Activated effector memory CD4-positive, alpha-beta T cell treated with Interleukin-2 at 50 U/mL for 16 hours (primary cell): ENCODE results near the gene RBM23.
"Not testable (repeated sequence)": the region's sequence is repeated elsewhere in the genome, so short reads cannot be mapped to it uniquely, and the experiment has no call there.

Source experiments
- DNase-seq: peaks from one replicate; pipeline ENCODE4 v3.0.0-alpha.2; 2020

Gene RBM23

DNA sequence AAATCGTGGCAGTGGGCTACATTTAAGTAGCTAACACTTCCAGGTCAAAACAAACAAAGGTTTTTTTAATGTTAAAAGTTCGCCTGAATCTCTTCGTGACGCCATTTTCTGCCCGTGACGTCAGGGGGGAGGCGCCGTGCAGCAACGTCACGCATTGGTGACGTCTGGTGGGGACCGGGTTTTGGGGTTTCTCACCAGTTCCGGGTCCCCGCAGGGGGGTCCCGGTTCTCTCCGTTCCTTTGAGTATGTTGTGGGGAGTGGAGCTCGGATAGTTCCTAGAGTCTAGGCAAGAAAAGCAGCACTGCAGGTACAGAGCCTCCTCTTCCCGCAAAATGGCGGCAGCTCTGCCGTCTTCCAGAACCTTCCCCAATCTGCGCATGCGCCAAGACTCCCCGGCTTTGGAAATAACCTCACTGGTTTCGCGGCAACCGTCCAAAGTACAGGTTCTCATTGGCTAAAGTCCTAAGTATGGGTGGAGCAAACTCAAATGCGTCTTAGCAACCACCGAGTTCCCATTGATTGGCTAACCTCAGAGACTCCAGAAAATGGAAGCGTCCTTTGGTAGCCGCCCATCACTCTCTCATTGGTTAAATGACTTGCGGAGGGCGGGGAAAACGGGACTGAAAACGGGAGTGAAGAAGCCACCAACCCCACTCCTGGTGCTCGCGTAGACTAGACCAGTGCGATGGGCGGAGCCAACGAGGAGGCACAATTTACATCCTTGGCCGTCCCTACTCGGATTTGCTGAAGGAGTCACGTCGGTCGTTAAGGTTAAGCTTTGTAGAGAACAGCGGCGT lies at the start of gene RBM23:
Gene RBM23, minus strand, starts transcription at position 346 of the 797 bp plus-strand sequence.
- peak; percentile 98 for DNase-seq

DNA sequence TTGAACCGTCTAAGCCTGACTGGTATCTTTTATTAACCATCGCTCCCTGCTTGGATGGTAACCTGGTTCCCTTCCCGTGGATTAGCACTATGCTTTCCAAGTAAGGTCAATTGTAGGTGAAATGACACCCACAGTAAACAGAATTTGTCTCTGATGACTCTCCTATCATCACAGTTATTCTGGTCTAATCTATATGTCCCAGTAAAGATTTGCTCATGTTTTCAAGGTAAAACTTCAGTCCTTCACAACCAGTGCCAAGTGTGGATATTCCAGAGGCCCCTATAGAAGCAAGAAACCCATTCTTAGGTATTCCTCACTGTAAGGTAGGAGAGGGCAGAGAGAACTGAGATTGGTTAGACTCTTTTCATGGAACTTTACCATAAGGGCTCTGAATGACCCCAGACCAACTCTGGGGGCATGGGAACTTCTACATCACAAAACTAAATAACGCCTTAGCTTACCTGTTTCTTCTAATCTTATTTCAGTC lies 47.9 kb upstream of the RBM23 start:
- DNase-seq: no peak

DNA sequence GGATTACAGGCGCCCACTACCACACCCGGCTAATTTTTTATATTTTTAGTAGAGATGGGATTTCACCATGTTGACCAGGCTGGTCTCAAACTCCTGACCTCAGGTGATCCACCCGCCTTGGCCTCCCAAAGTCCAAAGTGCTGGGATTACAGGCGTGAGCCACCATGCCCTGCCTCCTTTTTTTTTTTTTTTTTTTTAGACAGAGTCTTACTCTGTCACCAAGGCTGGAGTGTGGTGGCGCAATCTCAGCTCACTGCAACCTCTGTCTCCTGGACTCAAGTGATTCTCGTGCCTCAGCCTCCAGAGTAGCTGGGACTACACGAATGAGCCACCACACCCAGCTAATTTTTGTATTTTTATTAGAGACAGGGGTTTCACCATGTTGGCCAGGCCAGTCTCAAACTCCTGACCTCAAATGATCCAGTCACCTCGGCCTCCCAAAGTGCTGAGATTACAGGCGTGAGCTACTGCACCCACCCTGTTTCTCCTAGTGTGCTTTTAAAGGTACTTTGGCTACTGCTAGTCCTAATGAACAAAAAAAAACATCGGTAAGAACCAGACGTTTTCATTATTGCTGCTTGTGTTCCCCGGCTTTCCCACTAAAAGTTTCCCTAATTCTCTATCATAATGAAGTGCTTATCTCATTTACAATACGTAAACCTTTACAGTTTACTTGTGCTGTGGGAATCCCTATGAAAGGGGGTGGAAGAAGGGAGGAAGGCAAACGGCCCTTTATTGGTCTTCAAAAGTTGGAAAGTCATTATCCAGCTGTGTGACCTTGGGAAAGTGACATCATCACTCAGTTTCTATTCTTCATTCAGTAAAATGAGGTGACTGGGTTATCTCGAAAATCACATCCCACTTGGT lies 47.2 kb upstream of the RBM23 start:
- DNase-seq: not testable (repeated sequence)

DNA sequence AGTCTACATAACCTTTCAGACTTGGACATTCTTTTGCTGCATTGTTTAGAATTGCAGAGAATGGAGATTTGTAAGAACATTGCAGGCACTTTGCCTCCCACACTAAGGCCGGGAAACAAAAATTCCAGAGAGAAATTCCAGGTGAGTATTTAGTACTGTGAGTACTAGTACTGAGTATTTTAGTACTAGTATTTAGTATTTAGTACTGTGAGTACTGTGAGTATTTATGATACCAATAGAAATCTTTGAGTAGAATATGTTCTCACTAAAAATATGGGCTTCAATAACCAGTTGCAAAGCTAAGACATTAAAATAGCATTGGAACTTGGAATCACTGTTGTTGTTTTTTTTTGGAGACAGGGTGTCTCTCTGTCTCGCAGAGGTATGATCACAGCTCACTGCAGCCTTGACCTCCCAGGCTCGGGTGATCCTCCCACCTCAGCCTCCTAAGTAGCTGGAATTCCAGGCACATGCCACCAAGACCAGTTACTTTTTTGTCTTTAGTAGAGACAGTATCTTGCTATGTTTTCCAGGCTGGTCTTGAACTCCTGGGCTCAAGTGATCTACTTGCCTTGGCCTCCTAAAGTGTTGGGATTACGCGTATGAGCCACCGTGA lies 43.2 kb upstream of the RBM23 start:
- DNase-seq: no peak

DNA sequence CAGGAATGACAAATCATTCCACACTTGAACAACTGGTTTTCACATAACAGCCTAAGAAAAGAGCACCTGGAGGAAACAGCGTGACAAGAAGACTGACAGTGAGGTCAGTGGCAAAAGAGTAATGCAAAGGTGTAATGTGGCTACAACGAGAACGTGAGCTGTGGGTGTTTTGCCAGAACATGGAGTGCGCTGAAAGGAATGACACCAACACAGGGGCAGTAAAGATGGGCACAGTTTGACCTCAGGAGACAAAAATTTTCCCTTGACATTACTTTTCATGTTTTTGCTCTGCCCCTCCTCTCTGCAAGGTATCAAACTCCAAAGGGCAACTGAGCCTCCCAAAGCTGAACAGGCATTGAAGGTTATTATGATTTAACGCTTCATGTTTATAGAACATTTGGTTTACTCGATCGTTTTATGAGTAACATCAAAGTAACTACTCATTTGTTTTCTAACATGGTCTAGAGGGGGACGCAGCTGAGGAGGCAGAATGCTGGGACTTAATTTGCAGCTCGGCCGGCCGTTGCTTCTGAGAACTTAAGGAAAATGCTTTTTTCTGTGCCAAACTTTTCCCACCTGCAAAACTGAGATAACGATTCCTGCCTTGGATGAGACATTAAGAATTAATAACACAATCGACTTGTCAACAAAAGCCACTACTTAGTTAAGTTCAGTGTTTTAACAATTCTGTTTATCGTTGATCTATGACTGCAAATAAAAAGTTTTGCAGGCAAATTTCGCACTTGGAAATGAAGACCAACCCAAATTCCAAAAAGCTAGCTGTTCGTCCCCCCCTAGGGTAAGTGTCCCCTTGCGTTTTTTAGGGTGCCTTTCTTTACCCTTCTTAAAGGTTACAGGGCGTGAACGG lies 37.0 kb upstream of the RBM23 start:
- DNase-seq: no peak

DNA sequence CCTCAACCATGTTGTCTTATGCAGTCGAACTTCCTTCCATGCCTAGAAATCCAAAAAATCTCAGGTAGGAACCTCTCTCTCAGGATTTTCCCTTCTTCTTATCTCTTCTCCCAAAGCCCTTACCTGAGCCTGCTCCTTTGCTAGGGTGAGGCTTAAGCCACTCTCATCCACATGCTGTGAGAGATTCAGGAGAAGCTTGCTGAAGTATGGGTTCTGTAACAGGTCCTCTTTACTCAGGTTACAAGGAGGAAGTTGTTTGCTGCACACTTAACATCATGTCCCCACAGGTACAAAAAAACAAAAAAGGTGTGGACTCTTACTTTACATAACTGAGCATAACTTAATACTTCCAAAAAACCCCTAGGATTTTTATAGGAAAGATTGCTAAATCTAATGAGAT lies 33.5 kb upstream of the RBM23 start:
- no peak for DNase-seq

DNA sequence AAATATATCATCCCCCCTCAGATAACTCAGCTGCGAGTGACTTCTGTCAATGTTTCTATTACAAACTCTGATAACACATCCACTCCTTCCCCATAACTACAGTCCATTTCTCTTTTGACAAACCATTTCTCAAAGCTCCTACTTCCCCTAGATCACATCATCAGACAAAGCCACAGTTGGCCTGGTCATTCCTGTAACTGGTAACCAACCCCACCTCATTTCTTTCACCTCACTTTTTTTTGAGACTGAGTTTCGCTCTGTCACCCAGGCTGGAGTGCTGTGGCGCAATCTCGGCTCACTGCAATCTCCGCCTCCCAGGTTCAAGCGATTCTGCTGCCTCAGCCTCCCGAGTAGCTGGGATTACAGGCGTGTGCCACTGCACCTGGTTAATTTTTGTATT lies 32.8 kb upstream of the RBM23 start:
- not testable (repeated sequence) for DNase-seq

DNA sequence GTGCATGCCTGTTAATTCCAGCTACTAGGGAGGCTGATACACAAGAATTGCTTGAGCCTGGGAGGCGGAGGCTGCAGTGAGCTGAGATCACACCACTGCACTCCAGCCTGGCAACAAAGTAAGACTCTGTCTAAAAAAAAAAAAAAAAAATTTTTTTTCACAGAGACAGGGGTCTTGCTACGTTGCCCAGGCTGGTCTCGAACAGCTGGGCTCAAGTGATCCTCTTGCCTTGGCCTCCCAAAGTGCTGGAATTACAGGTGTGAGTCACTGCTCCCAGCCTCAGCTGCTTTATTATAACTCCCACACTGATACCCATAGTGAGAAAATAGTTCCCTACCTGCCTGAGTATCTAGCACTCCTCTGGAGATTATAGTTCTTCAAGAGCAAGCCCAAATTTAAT lies 26.7 kb upstream of the RBM23 start:
- no peak for DNase-seq

DNA sequence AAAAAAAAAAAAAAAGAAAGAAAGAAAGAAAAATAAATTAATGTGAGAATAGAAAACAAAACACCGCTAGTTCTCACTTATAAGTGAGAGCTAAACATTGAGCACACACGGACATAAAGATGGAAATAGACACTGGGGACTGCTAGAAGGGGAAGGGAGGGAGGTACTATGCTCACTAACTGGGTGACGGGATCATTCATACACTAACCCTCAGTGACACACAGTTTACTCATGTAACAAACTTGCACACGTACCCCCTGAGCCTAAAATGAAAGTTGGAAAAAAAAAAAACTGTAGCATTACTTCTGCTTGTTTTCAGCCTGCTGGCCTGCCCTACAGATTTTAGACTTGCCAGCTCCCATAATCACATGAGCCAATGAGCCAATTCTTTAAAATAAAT lies 20.7 kb upstream of the RBM23 start:
- no peak for DNase-seq

DNA sequence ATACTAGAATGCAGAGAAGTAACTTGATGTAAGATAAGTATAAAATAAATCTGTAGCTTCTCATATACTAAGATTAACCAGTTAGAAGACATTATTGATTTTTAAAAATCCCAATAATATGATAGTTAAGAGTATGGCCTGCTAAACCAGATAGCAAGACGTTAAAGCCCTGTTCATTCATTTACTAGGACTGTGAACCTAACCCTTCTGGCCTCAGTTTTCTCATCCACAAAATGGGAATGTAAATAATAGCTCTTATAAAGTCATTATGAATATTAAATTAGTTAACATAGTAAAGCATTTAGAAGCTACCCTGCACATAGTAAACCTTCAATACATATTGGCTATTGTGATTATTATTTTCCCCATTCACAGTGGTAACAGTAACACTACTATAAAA lies 16.2 kb upstream of the RBM23 start:
- no peak for DNase-seq

DNA sequence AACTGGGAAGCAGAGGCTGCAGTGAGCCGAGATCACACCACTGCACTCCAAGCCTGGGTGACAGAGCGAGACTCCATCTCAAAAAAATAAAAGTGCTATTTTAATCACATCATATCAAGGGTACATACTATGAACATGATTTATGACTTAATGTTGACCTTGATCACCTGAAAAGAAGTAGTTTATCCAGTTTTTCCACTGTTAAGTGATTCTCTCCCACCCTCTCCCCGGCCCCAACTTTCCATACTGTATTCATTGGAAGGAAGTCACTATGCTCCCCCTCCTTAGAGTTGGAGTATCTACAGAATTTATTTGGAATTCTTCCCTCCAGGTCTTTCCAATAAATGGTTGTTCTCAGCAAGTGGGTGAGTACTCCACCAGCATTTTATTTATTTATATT lies 13.2 kb upstream of the RBM23 start:
- DNase-seq: no peak

DNA sequence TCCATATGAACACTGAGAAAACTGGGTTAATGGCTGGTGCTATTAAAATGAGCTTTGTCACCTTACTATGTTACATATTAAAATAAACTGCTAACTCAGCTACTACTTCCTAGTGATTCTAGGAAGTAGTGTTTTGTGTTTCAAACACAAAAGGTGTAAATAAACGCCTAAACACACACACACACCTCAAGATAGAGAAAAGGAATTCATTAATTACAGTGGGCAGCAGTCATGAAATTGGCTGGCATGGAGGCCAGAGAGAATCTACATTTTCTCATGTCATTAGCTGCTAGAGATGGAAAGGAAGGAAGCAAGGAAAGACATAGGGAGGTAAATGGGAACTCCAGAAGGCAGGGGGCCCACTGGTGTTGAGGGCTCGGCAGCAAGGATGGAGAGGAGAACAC lies 11.0 kb upstream of the RBM23 start:
- no peak for DNase-seq

DNA sequence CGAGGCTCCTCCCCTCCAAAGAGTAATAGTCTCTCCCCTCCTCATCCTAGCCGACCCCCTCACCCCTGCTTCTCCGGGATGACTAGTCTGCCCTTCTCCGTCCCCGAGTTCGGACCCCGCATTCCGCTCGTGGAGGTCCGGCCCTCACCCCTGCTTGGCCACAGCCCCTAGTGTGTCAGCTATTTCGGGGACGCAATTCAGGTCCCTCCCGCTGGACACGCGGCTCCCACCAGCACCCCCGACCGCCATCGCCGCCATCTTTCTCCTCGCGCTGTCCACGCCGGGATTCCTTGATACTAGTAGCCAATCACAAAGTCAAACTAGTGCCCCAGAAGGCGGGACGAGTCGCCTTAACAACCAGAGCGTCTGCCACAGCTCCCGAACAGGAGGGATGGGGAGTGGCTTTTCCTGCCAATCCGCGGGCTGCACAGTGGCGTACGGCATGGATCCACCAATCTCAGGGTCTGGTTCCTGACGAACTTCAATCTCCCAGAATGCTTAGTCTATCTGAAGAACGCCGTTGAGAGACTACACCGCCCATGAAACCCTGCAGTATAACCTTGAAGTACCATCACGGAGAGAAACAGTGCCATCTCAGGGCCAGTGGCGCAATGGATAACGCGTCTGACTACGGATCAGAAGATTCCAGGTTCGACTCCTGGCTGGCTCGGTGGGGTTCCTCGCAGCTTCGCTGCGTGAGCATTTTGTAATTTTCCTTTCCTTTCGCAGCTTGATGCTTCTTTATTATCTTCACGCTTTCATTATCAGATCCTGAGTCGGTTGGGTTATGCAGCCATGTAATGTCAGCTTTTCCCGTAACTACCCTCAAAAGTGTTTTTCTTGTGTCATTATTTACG lies 10.4 kb upstream of the RBM23 start, which contains the start of gene PRMT5:
Gene PRMT5, minus strand, starts transcription at position 273 of the 857 bp plus-strand sequence. Its CDS starts 15 bp downstream, at position 258.
- DNase-seq: peak; percentile 92

DNA sequence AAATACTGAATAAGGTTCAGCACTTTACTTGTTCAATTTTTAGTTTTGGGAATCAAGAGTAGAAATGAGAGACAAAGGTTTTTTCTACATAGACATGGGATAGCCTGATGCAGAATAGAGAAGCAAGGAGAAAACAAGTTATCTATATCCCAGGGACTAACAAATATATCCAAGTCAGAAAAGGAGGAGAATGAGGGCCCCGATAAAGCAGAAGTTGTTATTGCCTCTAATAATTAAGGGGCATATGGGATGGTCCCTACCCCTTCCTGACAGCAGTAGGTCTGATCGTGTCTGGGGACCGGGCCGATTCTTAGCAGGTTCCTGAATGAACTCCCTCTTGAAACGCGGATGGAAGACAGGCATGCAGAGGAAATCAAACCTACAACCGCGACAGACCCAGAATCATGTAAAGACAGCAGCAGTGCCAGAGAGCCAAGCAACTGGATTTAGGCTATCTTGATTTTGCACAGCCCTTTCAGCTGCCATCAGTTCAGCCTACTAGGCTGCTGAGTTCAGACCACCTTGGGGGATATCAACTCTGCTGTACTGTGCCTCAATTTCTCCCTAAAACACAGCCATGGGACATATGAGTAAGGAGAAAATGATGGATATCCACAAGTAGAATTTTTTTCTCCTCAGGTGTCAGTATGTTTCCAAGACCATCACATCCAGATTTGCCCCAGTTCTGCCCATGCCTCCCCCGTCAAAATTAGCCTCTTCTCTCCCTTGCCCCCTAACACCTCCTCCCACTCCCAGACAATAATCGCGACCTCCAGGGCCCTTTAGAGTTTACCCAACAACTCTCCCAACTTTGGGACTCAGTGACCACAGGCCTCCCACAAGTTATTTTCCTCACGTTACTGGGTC lies 9.5 kb upstream of the RBM23 start:
- DNase-seq: no peak

DNA sequence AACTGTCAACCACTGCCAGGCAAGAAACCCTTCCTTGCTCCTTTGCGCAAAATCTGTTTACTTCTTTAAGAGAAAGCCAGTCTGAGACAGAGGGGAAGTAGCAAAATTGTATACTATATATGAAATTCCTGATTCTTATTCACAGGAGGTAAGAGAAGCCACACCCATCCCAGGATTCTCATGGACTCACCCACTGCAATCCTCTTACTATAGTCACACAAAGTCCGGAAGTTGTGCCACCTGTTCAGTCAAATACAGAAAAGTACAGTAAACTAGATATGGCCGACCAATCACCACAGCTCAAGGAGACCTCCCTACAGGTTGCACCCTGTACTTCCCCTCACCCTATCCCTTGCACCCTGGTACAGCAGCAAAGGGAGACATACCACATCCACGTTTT lies 7.4 kb upstream of the RBM23 start:
- DNase-seq: no peak

DNA sequence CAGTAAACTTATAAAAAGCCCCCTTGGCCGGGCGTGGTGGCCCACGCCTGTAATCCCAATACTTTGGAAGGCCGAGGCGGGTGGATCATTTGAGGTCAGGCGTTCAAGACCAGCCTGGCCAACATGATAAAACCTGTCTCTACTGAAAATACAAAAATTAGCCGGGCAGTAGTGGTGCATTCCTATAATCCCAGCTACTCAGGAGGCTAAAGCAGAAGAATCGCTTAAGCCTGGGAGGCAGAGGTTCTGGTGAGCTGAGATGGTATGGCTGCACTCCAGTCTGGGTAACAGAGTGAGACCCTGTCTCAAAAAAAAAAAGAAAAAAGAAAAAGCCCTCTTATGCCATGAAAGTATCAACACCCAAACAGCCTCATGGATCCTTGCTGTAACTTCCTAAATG lies 6.6 kb upstream of the RBM23 start:
- no peak for DNase-seq

DNA sequence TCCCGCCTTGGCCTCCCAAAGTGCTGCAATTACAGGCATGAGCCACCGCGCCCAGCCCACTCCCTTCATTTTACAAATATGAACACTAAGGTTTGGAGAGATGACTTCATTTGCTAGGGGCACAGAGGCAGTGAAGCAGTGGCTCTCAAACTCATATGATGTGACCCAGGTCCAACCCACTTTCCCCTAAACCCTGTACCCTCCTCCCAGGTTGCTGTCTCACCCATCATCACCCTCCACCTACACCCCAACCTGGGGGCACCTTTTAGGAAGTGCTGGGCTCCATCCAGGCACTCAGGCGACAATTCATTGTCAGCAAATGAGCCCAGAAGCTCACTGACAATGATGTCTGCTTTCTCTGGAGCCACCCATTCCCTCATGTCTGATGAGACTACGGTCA lies 4.8 kb upstream of the RBM23 start:
- no peak for DNase-seq

DNA sequence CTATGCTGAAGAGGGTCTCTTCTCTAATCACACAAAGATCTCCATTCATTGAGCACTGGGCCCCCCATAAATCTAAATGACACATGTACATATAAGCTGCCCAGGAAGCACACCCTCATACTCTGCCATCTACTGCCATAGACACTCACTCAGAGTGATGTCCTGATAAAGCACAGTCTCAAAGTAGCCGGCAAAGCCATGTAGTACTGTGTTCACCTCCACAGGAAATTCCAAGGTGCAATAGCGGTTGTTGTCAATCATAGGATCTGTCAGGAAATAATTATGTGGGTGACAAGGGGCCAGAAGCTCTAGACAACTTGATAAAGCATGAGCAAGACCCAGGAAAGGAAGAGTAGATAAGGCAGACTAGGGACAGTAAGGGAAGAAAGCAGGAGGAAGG lies 3.3 kb upstream of the RBM23 start:
- DNase-seq: no peak

DNA sequence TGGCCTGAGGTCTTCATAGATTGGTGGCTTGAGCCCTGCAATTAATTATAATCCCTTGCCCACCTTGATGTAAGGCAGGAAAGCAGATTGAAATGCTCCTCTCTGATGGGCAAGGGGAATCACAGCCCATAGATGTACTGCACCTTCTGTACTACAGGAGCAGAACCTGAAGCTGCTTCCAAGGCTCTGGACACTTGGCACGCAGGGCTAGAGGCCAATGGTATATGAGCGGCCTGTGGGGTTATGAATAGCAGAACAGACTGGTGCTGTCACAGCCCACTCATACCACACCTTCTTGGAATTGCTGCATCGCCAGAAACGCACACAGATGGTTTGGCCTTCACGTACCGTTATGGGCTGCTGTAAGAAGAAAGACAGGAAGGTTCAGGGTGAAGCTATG lies 1.7 kb upstream of the RBM23 start:
- DNase-seq: no peak

DNA sequence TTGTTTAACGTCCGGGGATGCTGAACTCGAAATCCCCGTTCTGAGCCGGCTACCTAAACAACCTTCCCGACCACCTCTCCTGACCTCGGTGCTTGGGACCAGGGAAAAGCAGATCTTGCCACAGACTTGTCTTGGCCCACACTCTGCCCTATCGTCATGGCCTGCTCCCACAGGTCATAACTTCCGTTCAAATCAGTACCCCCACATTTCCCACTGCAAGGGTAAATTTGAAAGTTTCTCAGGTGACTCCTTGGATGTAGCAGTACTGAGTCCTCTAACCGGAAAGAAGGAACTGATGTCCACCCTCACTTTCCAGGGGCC lies 612 bp upstream of the RBM23 start:
- DNase-seq: no peak
